HEK293T (cell line): Measurements from ENCODE around the gene SLC39A8.
A peak's percentile ranks its signal among the peaks of the same experiment; 100 is the strongest.

Experiments used
- CTCF ChIA-PET: fragments of 350-600 bp; formaldehyde crosslinking; extraction: SDS; loops from one replicate; lab custom pipeline; 2021; ENCODE audit warnings: antibody characterized with exemption, inconsistent platforms; lab: Yijun Ruan, JAX
- POLR2A ChIA-PET: fragments of 350-600 bp; formaldehyde crosslinking; extraction: SDS; loops from one replicate; lab custom pipeline; 2020; ENCODE audit warnings: antibody characterized with exemption, inconsistent platforms; lab: Yijun Ruan, JAX
- DNase-seq: peaks from one replicate; pipeline ENCODE4 v3.0.0; 2012; ENCODE audit warnings: mixed read lengths; ENCODE audit errors: extremely low spot score
- ARNT ChIP-seq: fragments of 450-650 bp; IDR thresholded peaks from 2 replicates; pipeline ENCODE4 v1.6.1; 2017; ENCODE audit warnings: mild to moderate bottlenecking
- BHLHE40 ChIP-seq: fragments of 450-650 bp; IDR thresholded peaks from 2 replicates; pipeline ENCODE4 v1.6.1; 2016; ENCODE audit warnings: mild to moderate bottlenecking, moderate library complexity, borderline replicate concordance
- CTBP1 ChIP-seq: fragments of 450-650 bp; IDR thresholded peaks from 2 replicates; pipeline ENCODE4 v1.6.1; 2016; ENCODE audit warnings: borderline replicate concordance
- ELF4 ChIP-seq: fragments of 450-650 bp; IDR thresholded peaks from 2 replicates; pipeline ENCODE4 v1.6.1; 2017; ENCODE audit warnings: antibody characterized with exemption
- FOXA1 ChIP-seq: fragments of 450-650 bp; IDR thresholded peaks from 2 replicates; pipeline ENCODE4 v1.6.1; 2016; ENCODE audit warnings: mild to moderate bottlenecking
- FOXK2 ChIP-seq: fragments of 450-650 bp; IDR thresholded peaks from 2 replicates; pipeline ENCODE4 v1.6.1; 2016; ENCODE audit warnings: mild to moderate bottlenecking
- FOXM1 ChIP-seq: fragments of 450-650 bp; IDR thresholded peaks from 2 replicates; pipeline ENCODE4 v1.6.1; 2017; ENCODE audit warnings: mild to moderate bottlenecking, borderline replicate concordance
- HDGF ChIP-seq: fragments of 450-650 bp; IDR thresholded peaks from 2 replicates; pipeline ENCODE4 v1.6.1; 2017; ENCODE audit warnings: antibody characterized with exemption, borderline replicate concordance
- L3MBTL2 ChIP-seq: fragments of 450-650 bp; conservative IDR thresholded peaks from 2 replicates; pipeline ENCODE4 v1.6.1; 2016; ENCODE audit warnings: mild to moderate bottlenecking
- LEF1 ChIP-seq: fragments of 450-650 bp; IDR thresholded peaks from 2 replicates; pipeline ENCODE4 v1.6.1; 2017; ENCODE audit warnings: mild to moderate bottlenecking, borderline replicate concordance
- NFRKB ChIP-seq: fragments of 450-650 bp; IDR thresholded peaks from 2 replicates; pipeline ENCODE4 v1.6.1; 2016; ENCODE audit warnings: mild to moderate bottlenecking, moderate library complexity
- SP1 ChIP-seq: fragments of 450-650 bp; IDR thresholded peaks from 2 replicates; pipeline ENCODE4 v1.6.1; 2017
- SUZ12 ChIP-seq: fragments of 450-650 bp; IDR thresholded peaks from 2 replicates; pipeline ENCODE4 v1.6.1; 2016; ENCODE audit warnings: mild to moderate bottlenecking
- TARDBP ChIP-seq: fragments of 450-650 bp; IDR thresholded peaks from 2 replicates; pipeline ENCODE4 v1.6.1; 2016
- ZNF384 ChIP-seq: fragments of 450-650 bp; IDR thresholded peaks from 2 replicates; pipeline ENCODE4 v1.6.1; 2016
- TF ChIP-seq, protein P1 (sequence below): fragments of 450-650 bp; IDR thresholded peaks from 2 replicates; pipeline ENCODE4 v1.6.1; 2016

The SLC39A8 gene

DNA sequence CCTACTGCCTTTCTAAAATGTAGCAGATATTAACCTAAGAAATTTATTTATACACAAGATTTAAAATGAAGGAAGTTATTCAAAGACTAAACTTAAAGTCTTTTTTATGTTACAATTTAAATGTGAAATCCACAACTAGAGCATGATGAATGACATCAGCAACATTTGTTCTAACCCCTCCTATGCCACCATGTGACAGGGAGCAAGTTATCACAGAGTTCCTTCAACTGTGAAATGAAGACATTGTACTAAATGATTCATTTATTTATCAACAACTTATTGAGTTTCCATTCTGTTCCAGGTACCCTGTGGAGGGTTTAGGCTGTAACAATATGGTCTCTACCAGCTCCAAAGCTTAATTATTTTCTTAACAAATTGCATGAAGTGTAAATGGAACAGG, 76.9 kb downstream of the SLC39A8 start:
- ChIA-PET CTCF (no interaction called here), POLR2A (no interaction called here)
- no peak for TF ChIP-seq TARDBP
- TF ChIP-seq NFRKB: no peak
- no peak for TF ChIP-seq L3MBTL2
- no peak for TF ChIP-seq LEF1
- TF ChIP-seq SUZ12: no peak
- TF ChIP-seq FOXA1: no peak
- TF ChIP-seq, protein P1, sequence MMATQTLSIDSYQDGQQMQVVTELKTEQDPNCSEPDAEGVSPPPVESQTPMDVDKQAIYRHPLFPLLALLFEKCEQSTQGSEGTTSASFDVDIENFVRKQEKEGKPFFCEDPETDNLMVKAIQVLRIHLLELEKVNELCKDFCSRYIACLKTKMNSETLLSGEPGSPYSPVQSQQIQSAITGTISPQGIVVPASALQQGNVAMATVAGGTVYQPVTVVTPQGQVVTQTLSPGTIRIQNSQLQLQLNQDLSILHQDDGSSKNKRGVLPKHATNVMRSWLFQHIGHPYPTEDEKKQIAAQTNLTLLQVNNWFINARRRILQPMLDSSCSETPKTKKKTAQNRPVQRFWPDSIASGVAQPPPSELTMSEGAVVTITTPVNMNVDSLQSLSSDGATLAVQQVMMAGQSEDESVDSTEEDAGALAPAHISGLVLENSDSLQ: no peak
- no peak for TF ChIP-seq ELF4
- no peak for TF ChIP-seq ZNF384
- TF ChIP-seq BHLHE40: no peak
- TF ChIP-seq SP1: no peak
- TF ChIP-seq FOXK2: no peak
- TF ChIP-seq ARNT: no peak
- no peak for TF ChIP-seq CTBP1
- TF ChIP-seq HDGF: no peak
- TF ChIP-seq FOXM1: no peak
- DNase-seq: no peak

DNA sequence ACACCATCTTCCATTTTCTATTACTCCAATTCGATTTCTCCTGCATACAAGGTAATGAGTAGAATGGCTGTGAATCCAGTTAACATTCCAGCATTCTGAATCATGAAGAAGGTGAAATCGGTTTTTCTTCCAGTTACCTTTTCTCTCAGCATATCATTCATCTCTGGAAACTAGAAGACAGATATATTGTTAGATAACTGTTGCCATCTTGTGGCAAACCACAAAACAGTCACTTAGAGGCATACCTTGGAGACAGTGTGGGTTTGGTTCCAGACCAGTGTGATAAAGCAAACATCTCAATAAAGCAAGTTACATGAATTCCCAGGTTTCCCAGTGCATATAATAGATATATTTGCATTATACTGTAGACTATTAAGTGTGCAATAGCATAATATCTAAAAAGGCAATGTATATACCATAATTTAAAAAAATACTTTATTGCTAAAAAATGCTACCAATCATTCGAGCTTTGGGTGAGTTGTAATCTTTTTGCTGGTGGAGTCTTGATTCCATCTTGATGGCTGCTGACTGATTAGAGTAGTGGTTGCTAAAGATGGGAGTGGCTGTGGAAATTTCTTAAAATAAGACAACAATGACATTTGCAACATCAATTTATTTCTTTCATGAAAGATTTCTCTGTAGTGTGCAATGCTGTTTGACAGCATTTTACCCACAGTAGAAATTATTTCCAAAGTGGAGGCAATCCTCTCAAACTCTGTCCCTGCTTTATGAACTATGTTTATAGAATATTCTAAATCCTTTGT, 82.1 kb downstream of the SLC39A8 start:
- ChIA-PET POLR2A (no interaction called here), CTCF (no interaction called here)
- TF ChIP-seq FOXA1 (no peak), HDGF (no peak), FOXM1 (no peak), L3MBTL2 (no peak), SP1 (no peak), LEF1 (no peak), NFRKB (no peak), TARDBP (no peak), ELF4 (no peak)
- TF ChIP-seq, protein P1: no peak
- peak; percentile 39 for DNase-seq

DNA sequence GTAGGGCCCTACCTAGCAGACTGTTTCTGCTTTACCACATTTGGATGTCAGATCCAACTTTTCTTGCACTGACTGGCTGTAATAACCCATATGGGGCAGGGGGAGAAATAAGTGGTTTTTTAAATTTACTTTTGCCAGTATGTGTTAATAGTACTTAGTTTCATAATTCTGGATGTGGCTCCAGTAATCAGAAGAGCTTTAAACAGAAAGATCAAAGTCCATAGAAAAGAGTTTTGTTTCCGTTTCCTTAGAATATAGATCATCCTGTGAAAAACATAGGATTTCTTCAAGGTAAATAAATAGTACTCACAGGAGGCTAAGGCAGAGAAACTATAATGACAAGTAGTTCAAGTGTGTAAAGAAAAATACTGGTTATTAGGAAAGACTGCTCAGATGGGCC, 85.6 kb downstream of the SLC39A8 start:
- POLR2A ChIA-PET: interaction anchor here (0.6 kb wide), 1 partner anchor 467 kb away, joined by 3 read pairs; no protein-coding TSS in a partner anchor
- TF ChIP-seq CTBP1 (no peak), FOXK2 (no peak)
- CTCF ChIA-PET: interaction anchor here (1.1 kb wide), 1 partner anchor 70 kb away, joined by 3 read pairs; no protein-coding TSS in a partner anchor

DNA sequence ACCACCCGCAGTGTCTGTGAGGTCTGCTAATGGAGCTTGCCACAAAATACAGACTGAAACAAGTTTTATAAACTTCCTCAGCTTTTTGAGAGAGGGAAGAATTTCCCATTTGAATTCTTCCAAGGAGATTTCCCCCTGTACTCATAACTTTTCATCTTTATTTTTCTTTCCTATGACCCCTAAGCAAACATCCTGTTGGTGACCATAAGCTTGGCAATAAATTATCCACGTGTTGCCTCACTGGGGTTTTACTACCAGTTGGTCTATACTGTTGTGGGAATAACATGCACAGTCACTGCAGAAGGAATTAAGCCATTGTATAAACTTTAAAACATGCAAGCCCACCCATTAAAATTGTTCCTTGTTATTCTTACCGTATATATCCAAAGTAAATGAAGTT, 86.2 kb downstream of the SLC39A8 start:
- TF ChIP-seq FOXA1 (no peak), BHLHE40 (no peak), HDGF (no peak)
- no peak for DNase-seq
- ChIA-PET POLR2A (interaction anchor here (0.6 kb wide), 1 partner anchor 466 kb away, joined by 3 read pairs; no protein-coding TSS in a partner anchor), CTCF (interaction anchor here (1.1 kb wide), 1 partner anchor 69 kb away, joined by 3 read pairs; no protein-coding TSS in a partner anchor)

More for the DNA sequence above, 85.6 kb downstream of the SLC39A8 start:
- DNase-seq: no peak

DNA sequence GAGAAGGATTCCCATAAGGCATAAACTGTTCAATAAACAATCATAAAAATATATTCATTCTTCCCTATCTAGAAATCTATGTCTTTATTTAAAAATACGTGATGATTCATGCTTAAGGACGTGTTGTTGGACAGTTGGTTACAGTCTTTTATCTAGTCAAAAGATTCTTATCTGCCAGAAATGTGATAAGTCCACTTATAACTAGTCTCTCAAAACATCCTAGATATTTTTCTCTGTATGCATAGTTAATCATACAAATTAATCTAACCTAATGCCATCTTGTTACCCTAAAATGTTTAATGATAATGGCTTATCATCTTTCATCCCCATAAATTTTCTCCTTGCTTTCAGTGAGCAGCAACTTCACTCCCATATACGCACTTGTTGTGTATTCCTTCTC, 89.0 kb downstream of the SLC39A8 start:
- POLR2A ChIA-PET: no interaction called here
- CTCF ChIA-PET: no interaction called here
- DNase-seq: no peak
- TF ChIP-seq SP1 (no peak), L3MBTL2 (no peak), NFRKB (no peak), BHLHE40 (no peak), LEF1 (no peak), ELF4 (no peak), TARDBP (no peak), CTBP1 (no peak), FOXK2 (no peak), FOXM1 (no peak), FOXA1 (no peak), HDGF (no peak), ARNT (no peak)

DNA sequence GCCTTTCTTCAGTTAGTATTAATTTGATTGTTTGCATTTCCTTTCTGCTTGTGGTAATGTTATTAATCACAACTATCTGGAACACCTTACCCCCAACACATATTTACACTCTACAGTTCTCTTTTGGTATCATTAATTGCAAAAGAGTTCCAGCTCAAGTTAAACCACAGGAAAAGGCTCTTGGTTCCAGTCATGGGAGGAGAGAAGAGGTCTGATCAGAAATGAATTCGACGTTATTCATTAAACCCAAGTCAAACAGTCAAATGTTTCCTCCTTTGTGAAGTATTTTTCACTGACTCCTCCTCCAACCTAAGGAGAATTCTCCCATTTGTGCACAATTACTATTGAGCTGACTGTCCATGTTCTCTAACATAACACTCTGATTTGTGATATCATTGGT, 91.4 kb downstream of the SLC39A8 start:
- TF ChIP-seq ARNT (no peak), ELF4 (no peak)
- ChIA-PET CTCF (no interaction called here), POLR2A (no interaction called here)
- no peak for DNase-seq

DNA sequence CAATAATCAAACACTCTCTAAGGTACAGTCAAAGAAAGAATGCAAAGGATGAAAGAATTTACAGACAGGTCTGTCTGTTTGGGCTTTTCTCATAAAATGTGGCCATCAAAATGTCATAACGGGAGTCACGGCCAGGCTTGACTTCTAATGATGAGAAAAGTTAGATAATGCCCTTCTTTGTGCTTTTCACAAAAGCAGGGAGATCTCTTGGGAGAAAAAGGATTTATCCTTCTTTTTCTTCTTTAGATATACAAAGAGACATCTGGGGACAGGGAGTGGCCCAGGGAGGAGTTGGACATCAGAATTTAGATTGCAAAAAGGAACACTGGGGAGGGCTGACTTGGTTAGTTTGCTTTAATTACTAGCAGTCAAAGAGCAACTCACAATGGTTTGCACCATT, 93.1 kb downstream of the SLC39A8 start:
- TF ChIP-seq, protein P1: no peak
- TF ChIP-seq FOXA1: no peak
- no peak for TF ChIP-seq HDGF
- TF ChIP-seq NFRKB: no peak
- no peak for TF ChIP-seq TARDBP
- no peak for TF ChIP-seq SP1
- no peak for TF ChIP-seq FOXK2
- TF ChIP-seq FOXM1: no peak
- TF ChIP-seq ARNT: no peak
- no peak for TF ChIP-seq BHLHE40
- no peak for TF ChIP-seq CTBP1
- no peak for TF ChIP-seq ZNF384
- no peak for TF ChIP-seq L3MBTL2
- no peak for TF ChIP-seq ELF4
- no peak for TF ChIP-seq LEF1
- TF ChIP-seq SUZ12: no peak
- no peak for DNase-seq
- ChIA-PET POLR2A (no interaction called here), CTCF (no interaction called here)
